ENCODE measurements around the gene CENPW. TPM values are rescaled to one million over a fixed set of nuclear protein-coding genes. Genes with fewer than 3 reads are reported as not detected.

CENPW gene
- total RNA-seq, 1 experiment from 2014 or later, result 90.4 TPM

GRCh38 chr6:126344181-126344580, 4.3 kb downstream of the CENPW start:
- no peaks in the 10 kb centered on the region for H3K36me3 Mint-ChIP-seq
- CTCF ChIA-PET, result no interaction called here
- TF ChIP-seq PRDM15 (CRISPR knock-in tag; IDR thresholded peaks at IDR 0.05), result no peak
- no peak for TF ChIP-seq NR1H2 (CRISPR knock-in tag; IDR thresholded peaks at IDR 0.05)
- no peak for TF ChIP-seq ATF1 (CRISPR knock-in tag; IDR thresholded peaks at IDR 0.05)
- TF ChIP-seq NR2C2 (CRISPR knock-in tag; IDR thresholded peaks at IDR 0.05), result no peak
- no peak for TF ChIP-seq ZNF281 (CRISPR knock-in tag; IDR thresholded peaks at IDR 0.05)
- no peak for TF ChIP-seq ATF6 (CRISPR knock-in tag; IDR thresholded peaks at IDR 0.05)
- TF ChIP-seq ARID4B (CRISPR knock-in tag; IDR thresholded peaks at IDR 0.05; ENCODE audit: borderline replicate concordance), result no peak
- TF ChIP-seq IRF1 (CRISPR knock-in tag; IDR thresholded peaks at IDR 0.05), result no peak
- TF ChIP-seq ZNF671 (CRISPR knock-in tag; IDR thresholded peaks at IDR 0.05), result no peak
- no peak for TF ChIP-seq AFF4 (CRISPR knock-in tag; IDR thresholded peaks at IDR 0.05; ENCODE audit: borderline replicate concordance)
- no peak for TF ChIP-seq GRHL2 (CRISPR knock-in tag; IDR thresholded peaks at IDR 0.05; ENCODE audit: insufficient replicate concordance, severe bottlenecking)
- no peak for TF ChIP-seq E2F5 (CRISPR knock-in tag; IDR thresholded peaks at IDR 0.05)
- no peak for TF ChIP-seq TEAD4 (CRISPR knock-in tag; IDR thresholded peaks at IDR 0.05)
- TF ChIP-seq ELF4 (CRISPR knock-in tag; IDR thresholded peaks at IDR 0.05; ENCODE audit: low read depth), result no peak
- no peak for TF ChIP-seq E2F4 (CRISPR knock-in tag; IDR thresholded peaks at IDR 0.05; ENCODE audit: borderline replicate concordance, low read depth)
- TF ChIP-seq NFATC4 (CRISPR knock-in tag; IDR thresholded peaks at IDR 0.05), result no peak
- TF ChIP-seq CREM (CRISPR knock-in tag; IDR thresholded peaks at IDR 0.05), result no peak
- TF ChIP-seq ZNF138 (CRISPR knock-in tag; conservative IDR thresholded peaks at IDR 0.05), result no peak

More at GRCh38 chr6:126344181-126344580, 4.3 kb downstream of the CENPW start:
- Mint-ChIP-seq H3K4me3 (no peak overlapping the region), H3K9me3 (no peaks in the 10 kb centered on the region), H3K4me1 (peaks cover 33% of the 10 kb centered on the region), H3K27me3 (ENCODE audit: low read depth) (no peaks in the 10 kb centered on the region), H3K27ac (no peak overlapping the region; the same call in 1 of the 2 replicates)
- ATAC-seq (no peak), DNase-seq (ENCODE audit: low spot score) (no peak)
- POLR2A ChIA-PET, result no interaction called here

Data from WTC11 (cell line).